ENCODE results near the gene KCNJ6.
"Not testable (repeated sequence)": the region's sequence is repeated elsewhere in the genome, so short reads cannot be mapped to it uniquely, and the experiment has no call there.

Gene KCNJ6

GRCh38 chr21:37592496-37592895 is 323.8 kb downstream of the KCNJ6 start:
- no peak for DNase-seq

- not testable (repeated sequence) for DNase-seq
Observed at GRCh38 chr21:37591994-37592393, 324.3 kb downstream of the KCNJ6 start.

GRCh38 chr21:37590836-37591235 is 325.4 kb downstream of the KCNJ6 start:
- not testable (repeated sequence) for DNase-seq

GRCh38 chr21:37588644-37589043 is 327.6 kb downstream of the KCNJ6 start:
- DNase-seq: not testable (repeated sequence)

GRCh38 chr21:37587635-37588177 is 328.6 kb downstream of the KCNJ6 start:
- no peak for DNase-seq

- DNase-seq: no peak
Observed at GRCh38 chr21:37587203-37587602, 329.1 kb downstream of the KCNJ6 start.

- no peak for DNase-seq
Observed at GRCh38 chr21:37582590-37582989, 333.7 kb downstream of the KCNJ6 start.

- no peak for DNase-seq
Observed at GRCh38 chr21:37580666-37581065, 335.6 kb downstream of the KCNJ6 start.

- DNase-seq: no peak
Observed at GRCh38 chr21:37579356-37579755, 336.9 kb downstream of the KCNJ6 start.

GRCh38 chr21:37578471-37579126 is 337.7 kb downstream of the KCNJ6 start:
- DNase-seq: no peak

GRCh38 chr21:37576929-37577328 is 339.3 kb downstream of the KCNJ6 start:
- DNase-seq: not testable (repeated sequence)

- no peak for DNase-seq
Observed at GRCh38 chr21:37575580-37575979, 340.7 kb downstream of the KCNJ6 start.

GRCh38 chr21:37574751-37575150 is 341.5 kb downstream of the KCNJ6 start:
- DNase-seq: no peak

GRCh38 chr21:37574316-37574715 is 341.9 kb downstream of the KCNJ6 start:
- DNase-seq: no peak

GRCh38 chr21:37571442-37571841 is 344.8 kb downstream of the KCNJ6 start:
- DNase-seq: no peak

- DNase-seq: no peak
Observed at GRCh38 chr21:37568916-37569315, 347.3 kb downstream of the KCNJ6 start.

GRCh38 chr21:37568415-37568814 is 347.8 kb downstream of the KCNJ6 start:
- no peak for DNase-seq

- DNase-seq: no peak
Observed at GRCh38 chr21:37566790-37567615, 349.3 kb downstream of the KCNJ6 start.

- DNase-seq: no peak
Observed at GRCh38 chr21:37565530-37566223, 350.6 kb downstream of the KCNJ6 start.

- DNase-seq: no peak
Observed at GRCh38 chr21:37564924-37565529, 351.2 kb downstream of the KCNJ6 start.

- DNase-seq: peak; percentile 88
Observed at GRCh38 chr21:37564341-37564923, 351.8 kb downstream of the KCNJ6 start.

- DNase-seq: peak; percentile 95
Observed at GRCh38 chr21:37563641-37564340, 352.5 kb downstream of the KCNJ6 start.

All from NCI-H1694 treated with DMSO at 0.1 percent for 48 hours (cell line).